Fibroblast of peridontal ligament (primary cell): Measurements from ENCODE around the gene TMEM168.
"Not testable (repeated sequence)": the region's sequence is repeated elsewhere in the genome, so short reads cannot be mapped to it uniquely, and the experiment has no call there.

ENCODE experiments used
- DNase-seq: peaks from one replicate; pipeline ENCODE4 v3.0.0-alpha.2; 2010; ENCODE audit errors: extremely low read depth

Gene TMEM168, protein sequence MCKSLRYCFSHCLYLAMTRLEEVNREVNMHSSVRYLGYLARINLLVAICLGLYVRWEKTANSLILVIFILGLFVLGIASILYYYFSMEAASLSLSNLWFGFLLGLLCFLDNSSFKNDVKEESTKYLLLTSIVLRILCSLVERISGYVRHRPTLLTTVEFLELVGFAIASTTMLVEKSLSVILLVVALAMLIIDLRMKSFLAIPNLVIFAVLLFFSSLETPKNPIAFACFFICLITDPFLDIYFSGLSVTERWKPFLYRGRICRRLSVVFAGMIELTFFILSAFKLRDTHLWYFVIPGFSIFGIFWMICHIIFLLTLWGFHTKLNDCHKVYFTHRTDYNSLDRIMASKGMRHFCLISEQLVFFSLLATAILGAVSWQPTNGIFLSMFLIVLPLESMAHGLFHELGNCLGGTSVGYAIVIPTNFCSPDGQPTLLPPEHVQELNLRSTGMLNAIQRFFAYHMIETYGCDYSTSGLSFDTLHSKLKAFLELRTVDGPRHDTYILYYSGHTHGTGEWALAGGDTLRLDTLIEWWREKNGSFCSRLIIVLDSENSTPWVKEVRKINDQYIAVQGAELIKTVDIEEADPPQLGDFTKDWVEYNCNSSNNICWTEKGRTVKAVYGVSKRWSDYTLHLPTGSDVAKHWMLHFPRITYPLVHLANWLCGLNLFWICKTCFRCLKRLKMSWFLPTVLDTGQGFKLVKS

DNA sequence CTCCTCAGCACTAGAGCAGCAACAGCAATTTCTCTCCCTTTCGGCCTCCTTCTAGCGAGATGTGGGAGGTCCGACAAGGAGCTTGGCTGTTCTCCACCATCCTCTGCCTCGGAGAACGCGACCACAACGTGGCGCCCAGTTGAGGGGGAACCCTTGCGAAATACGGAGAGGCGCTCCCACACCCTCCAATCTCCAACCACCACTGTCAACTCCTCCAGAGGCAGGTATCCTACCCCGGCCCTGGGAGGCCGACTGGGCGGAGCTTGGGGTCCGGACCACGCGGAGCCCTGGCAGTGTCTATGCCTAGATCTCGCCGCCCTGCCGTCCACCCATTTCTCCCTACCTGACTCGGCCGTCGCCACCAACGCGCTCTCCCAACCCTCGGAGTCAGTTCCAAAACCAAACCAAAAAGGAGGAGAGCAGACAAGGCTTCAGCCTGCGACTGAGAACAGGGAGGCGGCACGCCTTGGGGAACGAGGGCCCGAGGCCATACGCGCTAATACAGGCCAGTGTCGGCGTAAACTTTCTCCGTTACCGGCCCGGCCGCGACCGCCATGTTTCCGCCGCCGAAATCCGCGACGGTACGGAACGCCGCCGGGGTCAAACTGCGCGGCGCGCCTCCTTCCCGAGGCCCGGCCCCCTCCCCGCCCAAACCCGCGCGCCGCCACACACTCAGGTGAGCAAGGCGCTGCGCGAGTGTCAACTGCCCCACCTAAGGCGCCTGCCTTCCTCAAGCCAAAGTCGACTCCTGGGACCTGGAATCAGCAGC, at the start of gene TMEM168:
Gene TMEM168, minus strand, starts transcription at position 577 of the 769 bp plus-strand sequence. CDS start 5,568 bp downstream, outside the sequence.
- peak; percentile 82 for DNase-seq

DNA sequence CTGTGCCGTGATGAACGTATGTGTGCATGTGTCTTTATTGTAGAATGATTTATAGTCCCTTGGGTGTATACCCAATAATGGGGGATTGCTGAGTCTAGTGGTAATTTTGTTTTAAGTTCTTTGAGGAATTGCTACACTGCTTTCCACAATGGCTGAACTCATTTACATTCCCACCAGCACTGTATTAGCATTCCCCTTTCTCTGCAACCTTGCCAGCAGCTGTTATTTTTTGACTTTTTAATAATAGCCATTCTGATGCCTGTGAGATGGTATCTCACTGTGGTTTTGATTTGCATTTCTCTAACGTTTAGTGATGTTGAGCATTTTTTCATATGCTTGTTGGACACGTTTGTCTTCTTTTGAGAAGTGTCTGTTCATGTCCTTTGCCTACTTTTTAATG, 45.7 kb upstream of the TMEM168 start:
- DNase-seq, result not testable (repeated sequence)

DNA sequence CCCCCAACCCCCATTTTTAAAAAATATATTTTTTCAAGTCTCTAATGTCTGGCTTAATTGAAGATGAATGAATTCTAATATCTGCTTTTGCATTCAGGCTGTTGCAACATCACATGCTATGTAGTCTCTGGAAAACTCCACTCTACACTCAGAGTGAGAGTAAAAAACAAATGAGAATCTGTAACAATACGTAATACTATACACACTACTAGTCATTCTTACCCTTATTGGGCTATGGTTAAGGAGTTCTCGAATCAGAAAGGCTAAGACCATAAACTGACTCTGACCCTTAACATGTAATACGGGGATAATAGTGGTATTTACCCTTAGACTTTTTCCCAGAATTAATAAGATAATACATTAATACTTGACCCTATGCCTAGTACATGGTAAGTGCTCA, 42.9 kb upstream of the TMEM168 start:
- no peak for DNase-seq

DNA sequence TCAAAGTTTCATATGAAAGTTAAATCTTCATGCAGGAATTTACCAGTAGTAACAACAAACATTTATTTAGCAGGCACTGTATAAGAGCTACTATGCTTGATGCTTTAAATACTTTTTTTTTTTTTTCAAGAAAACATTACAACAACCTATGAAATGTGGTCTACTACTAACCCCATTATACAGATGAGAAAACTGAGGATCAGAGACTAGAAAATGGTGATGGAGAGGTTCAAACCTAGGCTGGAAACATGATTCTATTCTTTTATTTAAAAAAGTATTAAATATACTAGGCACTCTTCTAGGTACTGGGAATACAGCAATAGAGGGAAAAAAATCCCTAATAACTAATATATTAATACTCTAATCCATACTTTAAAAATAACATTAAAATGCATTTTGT, 40.6 kb upstream of the TMEM168 start:
- no peak for DNase-seq

DNA sequence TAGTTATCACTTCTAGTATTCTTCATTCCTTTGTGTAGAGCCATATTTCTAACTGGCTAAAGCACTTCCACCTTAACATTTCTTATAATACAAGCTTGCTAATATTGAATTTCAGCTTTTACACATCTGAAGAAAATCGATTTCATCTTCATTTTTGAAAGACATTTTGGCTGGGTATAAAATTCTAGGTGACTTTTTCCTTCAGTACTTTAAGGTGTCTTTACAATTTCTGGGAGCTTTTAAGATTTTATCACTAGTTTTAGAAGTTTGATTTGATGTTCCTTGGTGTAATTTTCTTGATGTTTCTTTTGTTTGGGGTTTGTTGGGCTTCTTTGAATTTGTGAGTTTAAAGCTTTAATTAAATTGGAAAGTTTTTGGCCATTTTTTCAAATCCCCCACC, 38.5 kb upstream of the TMEM168 start:
- no peak for DNase-seq

DNA sequence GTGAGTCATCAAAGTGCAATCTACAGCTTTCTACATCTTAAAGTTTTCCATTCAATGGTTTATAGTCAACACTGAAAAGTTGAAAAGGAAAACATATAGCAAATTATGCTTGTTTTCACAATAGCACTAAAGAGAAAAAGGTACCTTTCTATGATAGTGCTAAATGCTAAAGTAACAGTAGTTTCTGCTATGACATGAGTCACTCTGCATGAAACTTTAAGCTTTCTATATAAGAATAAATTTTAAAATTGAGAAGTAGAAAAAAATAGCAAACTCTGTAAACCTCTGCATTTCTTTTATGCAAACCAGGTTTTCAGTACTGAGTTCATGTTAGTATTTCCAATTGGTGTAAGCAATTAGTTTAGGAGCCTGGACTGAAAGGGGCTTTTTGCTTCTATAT, 31.2 kb upstream of the TMEM168 start:
- DNase-seq, result no peak

DNA sequence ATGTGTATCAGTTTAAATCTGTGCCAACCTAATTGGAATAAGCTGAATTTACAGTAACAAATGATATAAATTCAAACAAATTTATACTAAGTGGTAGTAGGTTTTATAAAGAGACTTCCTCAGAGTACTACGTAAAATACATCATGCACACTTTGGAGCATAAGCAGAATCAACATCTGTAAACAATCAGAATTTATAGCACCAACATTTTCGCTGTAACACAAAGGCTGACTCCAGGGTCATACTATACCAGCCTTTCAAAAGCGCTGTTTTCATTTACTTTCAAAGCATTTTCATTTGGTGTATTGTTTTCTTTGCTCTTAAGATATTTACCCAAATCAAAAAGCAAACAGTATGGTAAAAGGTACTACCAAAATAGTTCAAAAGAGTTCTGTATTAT, 29.3 kb upstream of the TMEM168 start:
- DNase-seq, result peak; percentile 5

DNA sequence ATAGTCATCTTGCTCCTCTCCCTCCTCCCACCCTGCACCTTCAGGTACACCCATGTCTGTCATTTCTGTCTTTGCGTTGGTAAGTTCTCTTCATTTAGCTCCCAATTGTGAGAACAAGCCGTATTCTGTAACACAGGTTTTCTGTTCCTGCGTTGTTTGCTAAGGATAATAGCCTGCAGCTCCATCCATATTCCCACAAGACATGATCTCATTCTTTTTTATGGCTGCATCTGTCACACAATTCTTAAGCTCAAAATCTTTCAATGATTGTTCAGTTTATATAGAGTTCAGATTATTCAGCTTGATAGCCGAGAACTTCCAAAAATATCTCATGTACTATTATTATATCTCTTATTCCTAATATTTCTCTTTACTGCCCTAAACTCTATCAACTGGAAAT, 16.0 kb upstream of the TMEM168 start:
- no peak for DNase-seq

DNA sequence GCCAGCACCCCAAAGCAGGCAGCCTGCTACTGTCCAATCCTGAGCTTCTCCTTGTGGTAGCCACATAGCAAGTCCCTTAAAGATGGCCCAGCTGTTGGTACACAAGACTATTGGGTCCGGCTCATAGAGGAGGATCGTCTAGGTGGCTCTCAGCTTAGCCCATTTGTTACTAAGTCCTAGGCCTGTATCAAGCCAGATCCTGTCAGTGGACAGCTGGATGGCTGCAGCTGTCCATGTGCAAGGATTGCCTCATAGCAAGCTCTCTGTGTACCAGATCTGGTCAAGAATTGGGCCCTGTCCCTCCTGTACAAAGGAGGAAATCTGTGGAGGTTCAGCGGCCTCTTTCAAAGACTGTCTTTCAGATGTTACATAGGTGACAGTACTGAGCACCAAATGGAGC, 12.2 kb upstream of the TMEM168 start:
- no peak for DNase-seq

DNA sequence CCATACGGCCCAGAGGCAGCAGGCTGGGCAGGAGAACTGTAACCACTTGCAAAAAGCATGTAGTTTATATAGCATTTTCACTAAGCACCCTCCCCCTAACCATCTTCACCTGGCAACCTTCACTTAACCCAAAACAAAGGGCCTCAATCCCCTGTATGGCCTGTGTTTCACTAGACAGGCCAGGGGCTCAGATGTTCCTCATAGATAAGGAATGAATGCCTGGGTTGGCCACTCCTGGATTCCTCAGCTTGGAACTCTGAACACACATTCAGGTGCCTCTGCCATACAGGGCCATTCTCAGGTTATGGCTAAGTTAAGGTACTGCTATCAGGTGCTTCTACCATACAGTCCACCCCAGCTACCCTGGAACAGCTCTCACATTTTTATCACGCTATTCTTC, 10.3 kb upstream of the TMEM168 start:
- DNase-seq, result no peak

DNA sequence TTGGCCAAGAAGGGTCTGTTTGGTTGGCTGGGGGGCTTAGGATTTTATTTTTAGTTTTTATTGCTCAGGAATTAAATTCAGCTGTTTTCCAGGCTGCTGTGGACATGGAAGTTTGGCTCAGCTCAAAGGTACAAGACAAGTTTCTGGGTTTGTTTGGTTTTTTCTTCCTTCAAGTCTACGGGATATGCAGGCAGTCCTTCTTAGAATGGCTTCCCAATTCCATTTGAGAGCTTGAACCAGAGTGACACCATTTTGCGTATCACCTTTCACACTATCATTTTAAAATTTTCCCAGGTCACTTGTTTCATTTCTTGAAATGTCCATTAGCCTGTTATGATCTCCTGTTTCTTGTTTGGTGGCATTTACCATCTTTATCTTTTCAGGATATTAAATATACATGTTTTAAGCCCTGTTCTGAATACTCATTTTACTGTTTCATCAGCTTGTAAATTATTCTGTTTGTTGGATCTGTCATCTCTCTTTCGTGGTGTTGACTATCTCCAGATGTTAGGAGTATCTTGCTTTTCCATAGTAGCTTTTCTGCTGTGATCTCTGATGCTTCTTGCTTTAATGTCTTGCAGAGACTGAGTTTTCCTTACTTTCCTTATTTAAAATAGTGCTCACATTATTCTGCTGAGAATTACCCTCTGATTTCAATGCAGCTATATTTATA, 9.4 kb upstream of the TMEM168 start:
- DNase-seq, result no peak

DNA sequence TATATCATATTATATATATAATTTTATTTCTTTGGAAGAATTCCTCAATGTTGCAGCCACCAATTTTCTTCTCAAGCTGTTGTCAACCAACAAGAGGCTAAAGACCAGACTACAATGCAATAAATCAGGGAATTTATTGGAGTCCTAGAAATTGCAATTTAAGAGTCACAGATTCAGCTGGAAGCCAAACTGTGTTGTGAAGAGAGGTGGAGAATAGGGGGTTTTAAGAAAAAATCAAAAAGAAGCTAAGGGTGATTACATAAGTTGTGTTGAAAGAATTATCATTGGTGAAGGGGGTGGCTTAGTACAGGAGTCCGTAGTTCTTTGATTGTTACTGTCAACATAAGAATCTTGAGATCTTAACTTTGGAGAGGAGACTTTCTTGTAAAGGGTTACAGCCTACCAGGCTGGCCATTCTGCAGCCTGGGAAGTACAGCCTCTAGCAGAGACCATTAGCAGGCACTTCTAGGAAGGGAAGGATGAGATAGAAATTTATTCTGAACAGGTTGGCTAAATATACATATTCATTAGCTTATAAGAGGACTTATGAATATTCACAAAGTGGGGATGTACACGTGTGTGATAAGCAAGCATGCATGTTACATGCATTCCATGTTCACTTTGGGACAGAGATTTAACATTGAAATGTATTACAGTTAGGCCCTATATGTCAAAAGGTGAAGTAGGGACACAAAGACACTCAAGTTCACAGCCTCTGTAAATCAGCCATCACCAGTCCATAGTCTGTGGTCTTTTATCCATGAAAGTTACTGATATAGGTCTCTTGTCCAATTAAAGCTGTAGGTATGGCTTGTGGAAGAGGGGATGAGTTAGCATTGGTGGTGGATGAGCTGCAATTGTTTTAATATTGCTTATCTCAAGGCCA, 8.3 kb upstream of the TMEM168 start:
- DNase-seq, result no peak

DNA sequence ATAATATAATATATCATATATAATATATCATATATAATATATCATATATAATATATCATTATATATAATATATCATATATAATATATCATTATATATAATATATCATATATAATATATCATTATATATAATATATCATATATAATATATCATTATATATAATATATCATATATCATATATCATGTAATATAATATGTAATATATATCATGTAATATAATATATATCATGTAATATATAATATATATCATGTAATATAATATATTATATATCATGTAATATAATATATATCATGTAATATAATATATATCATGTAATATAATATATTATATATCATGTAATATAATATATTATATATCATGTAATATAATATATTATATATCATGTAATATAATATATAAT, 6.4 kb upstream of the TMEM168 start:
- not testable (repeated sequence) for DNase-seq

DNA sequence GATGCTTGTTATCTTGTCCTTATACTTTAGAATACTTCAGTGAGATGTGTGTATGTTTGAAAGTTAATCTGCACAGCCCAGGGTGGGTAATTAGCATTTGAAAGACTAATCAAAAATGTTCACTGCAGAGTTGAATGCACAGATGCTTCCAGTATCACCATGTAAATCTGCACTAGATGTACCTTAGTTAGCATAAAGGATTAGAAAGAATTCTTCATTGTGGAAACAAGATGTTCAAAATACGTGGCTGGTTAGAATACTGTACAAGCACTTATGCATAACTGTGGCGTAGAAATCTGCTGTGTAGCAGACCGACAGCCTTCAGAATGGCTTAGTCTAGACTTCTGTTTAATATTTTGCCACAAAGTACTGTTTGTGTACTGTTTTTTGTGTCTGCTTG, 2.2 kb upstream of the TMEM168 start:
- DNase-seq, result no peak

DNA sequence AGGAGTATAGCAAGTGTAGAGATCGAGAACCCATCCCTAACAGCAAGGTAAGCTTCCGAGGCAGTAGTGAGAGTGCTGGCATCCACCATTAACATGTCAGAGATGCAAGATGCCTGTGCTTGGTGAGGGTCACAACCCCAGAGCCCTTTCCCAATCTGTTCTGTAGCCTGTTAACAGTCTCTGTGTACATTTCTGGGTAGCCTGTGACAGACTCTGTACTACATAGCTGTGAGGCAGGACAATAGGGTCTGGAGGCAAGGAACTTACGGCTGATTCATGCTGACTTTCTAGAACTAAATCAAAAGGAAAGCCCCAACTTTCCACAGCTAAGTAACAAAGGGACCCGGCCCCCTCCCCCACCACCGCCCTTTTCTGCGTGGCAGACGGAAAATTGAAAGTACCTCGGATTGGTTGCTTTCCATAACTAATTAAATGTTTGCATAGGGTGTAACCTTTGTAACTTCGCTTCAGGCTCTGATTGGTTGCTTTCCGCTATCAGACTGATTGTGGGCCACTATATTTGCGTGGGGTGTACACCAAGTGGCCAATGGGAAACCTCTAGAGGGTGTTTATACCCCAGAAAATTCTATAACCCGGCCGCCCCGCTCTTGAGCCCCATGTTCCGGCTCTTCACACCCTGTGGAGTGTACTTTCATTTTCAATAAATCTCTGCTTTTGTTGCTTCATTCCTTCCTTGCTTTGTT, 1.4 kb upstream of the TMEM168 start:
- DNase-seq, result no peak

DNA sequence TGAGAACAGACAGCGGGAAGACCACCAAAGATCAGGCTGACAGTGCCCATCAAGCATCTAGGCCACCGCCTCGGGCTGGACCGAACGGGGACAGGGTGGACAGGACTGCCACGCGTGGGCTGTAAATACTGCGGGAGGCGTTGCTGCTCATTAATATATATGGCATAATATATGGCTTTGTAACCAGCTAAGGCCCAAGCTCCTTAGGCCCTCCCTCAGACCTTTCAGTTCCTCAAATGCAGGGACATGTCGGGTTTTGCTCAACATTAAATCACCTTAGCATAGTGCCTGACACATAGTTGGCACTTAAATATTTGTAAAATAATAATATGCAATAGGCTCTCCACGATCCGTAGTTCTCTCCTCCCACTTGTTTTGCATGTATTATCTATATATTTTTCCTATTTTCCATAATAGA, 402 bp upstream of the TMEM168 start:
- no peak for DNase-seq

DNA sequence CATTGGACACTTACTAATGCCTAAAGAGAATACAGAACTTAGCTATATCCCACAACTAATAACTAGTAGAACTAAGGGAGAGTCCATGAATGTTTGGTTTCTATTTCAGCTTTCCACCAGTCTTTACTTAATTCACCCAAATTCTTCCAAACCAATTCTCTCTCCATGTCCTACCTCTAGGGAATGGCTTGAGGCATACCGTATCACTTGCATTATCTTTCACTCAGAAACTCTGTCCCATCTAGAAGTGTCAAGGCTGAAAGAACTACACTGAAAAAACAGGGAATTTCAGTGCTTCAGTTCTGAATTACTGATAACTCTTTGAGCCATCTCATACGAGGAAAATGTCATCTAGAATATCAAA, 758 bp downstream of the TMEM168 start:
- no peak for DNase-seq

DNA sequence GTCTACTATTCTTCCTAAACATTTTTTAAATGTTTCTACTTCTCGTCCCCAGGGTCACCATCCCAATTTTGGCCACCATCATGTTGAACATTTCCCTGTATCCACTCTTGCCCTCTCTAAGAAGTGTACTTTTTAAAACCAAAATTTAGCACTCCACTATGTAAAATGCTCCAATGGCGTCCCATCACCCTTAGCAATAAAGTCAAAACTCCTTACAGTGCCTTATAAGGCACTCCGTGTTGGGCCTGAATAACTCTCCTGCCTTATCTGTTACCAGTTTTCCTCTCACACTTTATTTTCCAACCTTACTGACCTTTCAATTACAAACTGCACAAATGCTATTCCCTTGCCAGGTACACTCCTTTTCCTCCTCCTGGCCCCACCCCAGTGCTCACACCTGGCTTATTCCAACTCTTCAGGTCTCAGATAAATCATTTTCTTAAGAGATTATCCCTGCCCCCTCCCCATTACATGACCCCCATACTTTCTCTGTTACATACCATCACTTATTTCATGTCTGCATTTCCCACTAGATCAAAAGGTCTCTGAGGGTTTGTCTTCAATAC, 1.3 kb downstream of the TMEM168 start:
- no peak for DNase-seq

DNA sequence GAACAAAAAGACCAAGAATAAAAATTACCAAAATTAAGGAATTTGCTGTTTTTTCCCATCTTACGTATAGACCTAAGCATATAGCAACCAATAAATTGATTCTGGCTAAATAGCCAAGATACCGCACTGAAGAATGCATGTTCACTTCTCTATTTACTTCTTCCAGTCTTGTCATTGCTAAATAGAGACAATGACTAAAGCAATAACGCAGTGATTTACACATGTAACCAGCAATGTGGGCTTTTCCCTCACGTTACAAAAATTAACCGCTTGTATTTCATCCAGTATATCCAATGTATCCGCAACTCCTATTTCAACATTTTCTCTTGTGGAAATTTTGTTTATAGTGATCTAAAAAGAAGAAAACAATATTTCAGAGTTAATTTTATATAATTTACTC, 5.6 kb downstream of the TMEM168 start:
- DNase-seq, result no peak

DNA sequence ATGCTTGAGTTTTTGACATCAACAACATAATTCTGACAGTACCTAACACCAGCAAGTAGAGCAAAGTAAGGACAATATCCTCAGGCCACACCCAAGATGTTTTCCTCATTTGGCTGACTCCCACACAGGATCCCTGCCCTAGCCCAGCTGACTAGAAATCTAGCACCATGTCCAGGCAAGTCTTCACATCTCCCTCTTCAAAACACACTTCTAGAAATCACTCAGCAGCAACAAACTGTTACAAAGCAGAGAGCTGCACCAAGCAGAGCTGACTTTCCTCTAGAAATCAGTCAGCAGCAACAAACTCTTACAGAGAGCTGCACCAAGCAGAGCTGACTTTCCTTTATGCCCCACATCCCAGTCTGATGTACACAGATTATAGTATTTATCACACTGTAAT, 7.7 kb downstream of the TMEM168 start:
- no peak for DNase-seq
